Hindlimb muscle (tissue), 1 donor: ENCODE data around the gene VN1R4. TPM values are rescaled to one million over a fixed set of nuclear protein-coding genes. Genes with fewer than 3 reads are reported as not detected.

ENCODE experiments used
- polyA plus RNA-seq: library from polyadenylated mRNA; unstranded; fragments of 120-200 nt; gene quantifications from one replicate; pipeline ENCODE4 v1.2.1, GENCODE V29; 2013; ENCODE audit not compliant: insufficient read length

VN1R4 gene
- polyA plus RNA-seq, 1 donor = not detected

Other genes starting within 250 kb of the VN1R4 start
- not detected for gene ERVV-2, start 223.0 kb downstream of the VN1R4 start, polyA plus RNA-seq
- 22.0 TPM for gene ZNF160, start 164.3 kb downstream of the VN1R4 start, polyA plus RNA-seq
- 9.6 TPM for gene ZNF415, start 134.8 kb downstream of the VN1R4 start, polyA plus RNA-seq
- 6.9 TPM for gene ZNF347, start 108.7 kb downstream of the VN1R4 start, polyA plus RNA-seq
- gene ZNF665, start 74.4 kb downstream of the VN1R4 start, polyA plus RNA-seq = 4.4 TPM
- gene ZNF677, start 12.8 kb downstream of the VN1R4 start, polyA plus RNA-seq = 26.3 TPM
- gene VN1R2, start 9.4 kb downstream of the VN1R4 start, polyA plus RNA-seq = not detected
- gene ZNF845, start 66.0 kb upstream of the VN1R4 start, polyA plus RNA-seq = 5.2 TPM
- gene ZNF525, start 98.0 kb upstream of the VN1R4 start, polyA plus RNA-seq = 8.1 TPM
- gene ZNF765, start 127.4 kb upstream of the VN1R4 start, polyA plus RNA-seq = 8.8 TPM
- gene ZNF761, start 164.3 kb upstream of the VN1R4 start, polyA plus RNA-seq = 7.8 TPM
- 2.6 TPM for gene ZNF813, start 200.0 kb upstream of the VN1R4 start, polyA plus RNA-seq